Measurements from ENCODE around the gene WDR70.
"Not testable (repeated sequence)": the region's sequence is repeated elsewhere in the genome, so short reads cannot be mapped to it uniquely, and the experiment has no call there.

Gene WDR70

DNA sequence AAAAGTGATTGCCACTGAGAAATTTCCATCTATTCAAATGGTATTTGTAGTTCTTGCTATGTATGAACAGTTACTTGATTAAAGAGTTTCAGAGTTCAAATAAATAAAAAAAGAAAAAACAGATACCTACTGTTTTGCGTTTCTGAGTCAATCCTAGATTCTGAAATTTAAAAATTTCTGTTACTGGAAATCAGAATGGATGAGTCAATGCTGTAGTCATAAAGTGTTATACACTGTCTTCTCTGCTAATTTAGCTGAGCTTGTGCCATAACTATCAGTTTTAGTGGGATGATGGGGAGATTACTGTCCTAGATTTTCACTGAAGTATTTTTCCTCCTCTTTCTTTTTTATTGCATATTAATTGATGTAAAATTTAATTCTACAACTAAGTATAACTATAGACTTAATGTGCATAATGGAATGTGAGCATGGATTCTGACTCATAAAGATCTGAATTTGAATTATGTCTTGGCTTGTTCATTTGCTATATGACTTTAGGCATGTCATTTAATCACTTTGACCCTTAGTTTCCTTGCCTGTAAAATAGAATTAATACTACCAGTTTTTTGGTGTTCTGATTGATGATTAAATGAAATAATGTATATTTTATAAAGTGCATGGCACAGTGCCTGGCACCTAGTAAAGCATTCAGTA lies 75.4 kb downstream of the WDR70 start:
- DNase-seq: not testable (repeated sequence)

GRCh38 chr5:37463191-37464051 lies 84.3 kb downstream of the WDR70 start:
- not testable (repeated sequence) for DNase-seq

- DNase-seq: not testable (repeated sequence)
Observed at GRCh38 chr5:37464581-37464980, 85.5 kb downstream of the WDR70 start.

DNA sequence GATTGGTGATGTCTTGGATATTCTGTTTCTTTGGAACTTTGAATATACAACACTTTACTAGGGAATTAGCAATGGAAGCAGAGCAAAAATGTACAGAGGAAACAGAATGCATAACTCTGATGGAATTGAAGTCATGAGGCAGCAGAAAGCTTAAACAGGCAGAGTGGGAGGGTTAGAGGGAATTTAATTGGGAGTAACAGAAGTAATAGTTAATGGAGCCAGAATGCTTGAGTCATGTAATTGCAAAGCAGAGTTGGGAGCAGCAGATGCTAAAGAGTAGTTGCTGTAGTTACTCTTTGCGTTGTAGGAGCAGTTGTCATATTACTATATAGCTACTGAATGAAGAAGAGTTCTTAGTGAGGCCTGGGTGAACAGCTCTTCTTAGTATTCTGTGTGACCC lies 90.3 kb downstream of the WDR70 start:
- DNase-seq: not testable (repeated sequence)

DNA sequence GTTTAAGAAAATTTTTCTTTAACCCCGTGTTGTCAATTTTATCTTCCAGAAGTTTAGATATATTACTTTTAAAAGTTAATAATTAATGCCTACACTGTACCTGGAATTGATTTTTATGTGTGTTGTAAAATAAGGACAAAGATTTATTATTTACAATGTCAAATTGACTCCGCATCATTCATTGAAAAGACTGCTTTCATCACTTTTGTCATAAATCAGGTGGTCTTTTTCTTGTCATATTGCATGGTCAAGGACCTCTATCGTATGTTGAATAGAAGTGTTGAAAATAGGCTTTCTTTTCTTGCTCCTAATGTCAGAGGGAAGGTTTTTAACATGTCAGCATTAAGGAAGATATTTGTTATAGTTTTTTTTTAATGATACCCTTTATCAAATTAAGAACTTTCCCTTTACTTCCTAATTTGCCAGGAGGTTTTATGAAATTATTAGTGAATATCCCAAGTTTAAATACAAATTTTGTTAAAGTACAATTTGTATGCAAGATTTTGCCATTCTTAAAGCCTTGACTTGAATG lies 92.6 kb downstream of the WDR70 start:
- no peak for DNase-seq

DNA sequence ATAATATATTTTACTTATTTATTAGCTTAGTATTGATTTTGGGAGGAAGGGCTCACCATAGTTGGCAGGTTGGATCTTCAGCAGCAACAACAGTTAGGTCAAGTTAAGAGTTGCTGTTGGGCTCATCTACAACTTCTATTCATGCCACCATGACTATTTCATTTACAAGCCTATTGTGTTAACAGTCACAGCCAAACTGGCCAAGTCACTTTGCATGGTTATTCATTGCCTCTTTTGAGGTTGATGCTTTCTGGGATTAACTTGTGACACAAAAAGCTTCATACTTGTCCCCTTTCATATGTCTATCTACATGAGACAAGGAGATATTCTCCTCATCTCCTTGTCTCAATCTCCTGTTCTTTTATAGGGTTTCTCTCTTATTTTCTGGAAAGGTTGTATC lies 98.3 kb downstream of the WDR70 start:
- DNase-seq: no peak

- DNase-seq: no peak
Observed at GRCh38 chr5:37478121-37478894, 99.2 kb downstream of the WDR70 start.

GRCh38 chr5:37481395-37481794 lies 102.3 kb downstream of the WDR70 start:
- not testable (repeated sequence) for DNase-seq

GRCh38 chr5:37490120-37490810 lies 111.1 kb downstream of the WDR70 start:
- DNase-seq: no peak

DNA sequence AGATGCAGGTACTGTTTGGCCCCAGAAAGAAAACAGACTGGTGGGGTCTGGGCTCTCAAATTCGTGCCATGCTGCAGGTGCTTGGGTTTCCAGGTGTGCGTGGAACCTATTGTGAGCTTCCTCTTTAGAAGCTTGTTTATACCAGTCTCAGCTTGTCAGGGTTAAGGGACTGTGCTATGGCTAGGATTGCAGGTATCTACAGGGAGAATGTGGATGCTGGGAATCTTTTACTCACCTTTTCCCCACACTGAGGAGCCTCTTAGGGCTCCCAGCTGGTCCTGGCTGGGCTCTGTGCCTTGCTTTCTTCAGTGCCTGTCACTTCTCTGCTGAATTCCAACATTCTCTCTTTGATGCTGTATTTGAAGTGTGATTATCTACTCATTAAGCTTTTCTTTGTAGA lies 111.8 kb downstream of the WDR70 start:
- DNase-seq: no peak

- DNase-seq: peak; percentile 13
Observed at GRCh38 chr5:37492778-37493555, 113.8 kb downstream of the WDR70 start.

- no peak for DNase-seq
Observed at GRCh38 chr5:37494756-37495155, 115.6 kb downstream of the WDR70 start.

DNA sequence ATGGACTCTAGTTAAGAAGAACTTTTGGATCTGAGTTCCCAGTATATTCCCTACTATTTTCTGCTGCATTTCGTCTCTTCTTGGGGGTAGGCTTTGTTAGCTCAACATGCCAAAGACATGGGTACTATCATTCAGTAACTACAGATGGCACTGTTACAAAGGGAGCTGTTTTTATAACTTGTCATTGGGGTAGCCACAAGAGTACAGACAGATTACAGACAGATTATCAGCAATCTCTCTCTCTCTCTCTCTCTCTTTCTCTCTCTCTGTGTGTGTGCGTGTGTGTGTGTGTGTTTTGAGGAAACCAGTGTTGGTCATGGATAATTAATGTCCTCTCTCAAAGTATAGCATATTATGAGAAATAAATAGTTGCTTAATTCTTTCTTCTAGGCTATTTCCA lies 116.1 kb downstream of the WDR70 start:
- peak; percentile 64 for DNase-seq

DNA sequence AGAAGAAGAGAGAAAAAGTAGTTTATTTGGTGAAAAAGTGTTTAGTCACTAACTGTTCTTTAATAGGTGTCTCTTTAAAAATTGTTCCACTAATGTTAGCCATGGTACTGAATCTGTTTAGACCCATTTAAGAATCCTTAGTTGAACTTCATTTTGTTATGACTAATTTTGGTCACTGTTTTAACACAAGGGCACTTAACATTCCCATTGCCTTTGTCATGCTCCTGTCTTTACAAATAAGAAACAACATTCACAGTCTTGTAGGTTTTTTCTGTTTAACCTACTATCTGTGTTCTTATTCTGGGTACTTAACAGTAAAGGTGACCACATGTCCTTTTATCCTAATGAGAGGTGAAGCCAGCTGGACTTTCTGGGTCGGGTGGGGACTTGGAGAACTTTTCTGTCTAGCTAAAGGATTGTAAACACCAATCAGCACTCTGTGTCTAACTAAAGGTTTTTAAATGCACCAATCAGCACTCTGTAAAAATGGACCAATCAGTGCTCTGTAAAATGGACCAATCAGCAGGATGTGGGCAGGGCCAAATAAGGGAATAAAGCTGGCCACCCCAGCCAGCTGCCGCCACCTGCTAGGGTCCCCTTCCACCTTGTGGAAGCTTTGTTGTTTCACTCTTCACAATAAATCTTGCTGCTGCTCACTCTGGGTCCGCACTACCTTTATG lies 116.7 kb downstream of the WDR70 start:
- no peak for DNase-seq

DNA sequence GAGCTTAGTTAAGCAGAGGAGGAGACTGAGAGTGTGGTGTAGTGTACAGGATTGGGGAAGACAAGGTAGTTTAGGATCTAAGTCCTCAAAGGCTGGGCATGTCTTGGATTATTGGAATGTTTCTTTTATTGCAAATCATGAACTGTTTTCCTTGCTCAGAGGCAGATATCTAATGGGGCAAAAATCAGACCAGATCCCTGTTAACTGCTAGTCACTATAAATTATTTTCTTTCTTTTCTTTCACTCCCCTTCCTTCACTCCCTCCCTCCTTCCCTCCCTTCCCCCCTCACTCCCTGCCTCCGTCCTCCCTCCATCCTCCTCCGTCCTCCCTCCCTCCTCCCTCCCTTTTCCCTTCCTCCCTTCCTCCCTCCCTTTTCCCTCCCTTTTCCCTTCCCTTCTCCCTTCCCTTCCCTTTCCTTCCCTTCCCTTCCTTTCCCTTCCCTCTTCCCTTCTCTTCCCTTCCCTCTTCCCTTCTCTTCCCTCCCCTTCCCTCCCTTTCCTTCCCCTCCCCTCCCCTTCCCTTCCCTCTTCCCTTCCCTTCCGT lies 117.9 kb downstream of the WDR70 start:
- DNase-seq: no peak

GRCh38 chr5:37501152-37501551 lies 122.0 kb downstream of the WDR70 start:
- no peak for DNase-seq

DNA sequence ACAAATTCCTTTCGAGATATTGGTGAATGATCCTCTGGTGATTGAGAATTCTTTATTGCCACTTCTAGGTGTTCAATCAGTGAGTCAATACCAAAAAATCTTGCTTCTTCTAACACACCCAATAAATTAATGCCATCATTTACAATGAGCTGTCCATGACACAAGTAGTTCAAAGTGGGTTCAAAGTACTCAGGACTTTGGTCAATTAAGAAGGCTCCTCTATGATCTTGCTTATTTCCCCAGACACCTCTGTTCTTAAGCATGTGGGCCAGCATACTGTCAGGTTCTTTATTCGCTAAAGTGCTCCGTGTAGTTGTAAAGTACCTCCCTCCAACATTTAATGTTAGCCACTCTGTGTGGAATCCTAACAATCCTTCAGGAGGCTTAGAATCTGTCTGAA lies 127.1 kb downstream of the WDR70 start:
- DNase-seq: no peak

- no peak for DNase-seq
Observed at GRCh38 chr5:37506722-37507121, 127.6 kb downstream of the WDR70 start.

GRCh38 chr5:37511646-37512045 lies 132.5 kb downstream of the WDR70 start:
- no peak for DNase-seq

DNA sequence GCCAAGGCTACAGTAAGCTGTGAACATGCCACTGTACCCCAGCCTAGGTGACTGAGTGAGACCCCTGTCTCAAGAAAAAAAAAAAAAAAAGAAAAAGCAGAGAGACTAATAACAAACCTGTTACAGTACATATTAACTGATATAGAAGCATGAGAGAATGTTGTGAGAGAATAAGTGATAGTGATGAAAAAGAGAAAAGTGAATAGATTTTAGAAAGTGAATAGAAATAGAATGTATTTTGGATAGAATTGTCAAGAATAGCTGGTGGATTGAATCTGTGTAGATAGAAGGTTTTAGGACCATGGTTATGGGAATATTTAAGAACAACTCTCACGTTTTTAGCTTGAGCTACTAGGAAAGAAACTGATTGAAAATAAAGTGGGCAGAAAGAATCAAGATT lies 135.8 kb downstream of the WDR70 start:
- DNase-seq: no peak

GRCh38 chr5:37517686-37518085 lies 138.6 kb downstream of the WDR70 start:
- DNase-seq: no peak

Measured in hematopoietic multipotent progenitor cell treated with erythropoietin and hydrocortisone succinate and interleukin-3 and kit ligand, for 8 days (in vitro differentiated cells).